ENCODE data around the gene PRTN3.

PRTN3 gene

DNA sequence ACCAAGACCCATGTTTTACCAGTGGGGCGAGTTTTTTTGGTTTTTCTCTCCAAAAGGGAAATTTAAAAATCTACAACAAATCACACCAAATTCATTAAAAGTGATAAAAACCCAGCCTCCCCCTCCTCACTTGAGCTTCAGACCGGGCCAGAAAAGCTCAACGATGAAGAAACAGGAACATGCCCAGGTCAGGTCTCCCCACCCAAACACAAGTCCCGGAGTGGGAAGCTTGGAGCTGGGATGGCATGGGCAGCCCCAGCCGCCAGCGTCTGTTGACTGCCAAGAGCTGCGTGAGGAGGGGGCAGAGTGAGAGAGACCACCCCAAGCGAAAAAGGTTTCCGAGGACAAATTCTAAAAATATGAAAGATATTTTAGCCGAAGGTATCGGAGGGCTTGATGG is 56.2 kb downstream of the PRTN3 start:
- Histone ChIP-seq H3K27me3 (ENCODE audit: insufficient read depth, insufficient read length) (no peaks in the 10 kb centered on the region), H3K9me3 (ENCODE audit: insufficient read depth, low read length) (no peaks in the 10 kb centered on the region), H3K36me3 (ENCODE audit: insufficient read depth, insufficient read length, low read length) (peaks cover 48% of the 10 kb centered on the region), H3K4me3 (ENCODE audit: insufficient read length, low read depth) (no peak overlapping the region), H3K4me1 (ENCODE audit: insufficient read depth, insufficient read length) (peaks cover 17% of the 10 kb centered on the region), H3K9ac (ENCODE audit: insufficient read length, low read depth) (no peak overlapping the region)
- TF ChIP-seq YY1 (IDR thresholded peaks at IDR 0.05; ENCODE audit: insufficient read depth, insufficient read length), result no peak
- no peak for TF ChIP-seq SUZ12 (IDR thresholded peaks at IDR 0.05; ENCODE audit: extremely low read depth, insufficient read depth, insufficient read length)
- TF ChIP-seq ZNF274 (IDR thresholded peaks at IDR 0.05; ENCODE audit: low read depth, low read length), result no peak
- DNase-seq (ENCODE audit: low read depth, low spot score), result no peak

DNA sequence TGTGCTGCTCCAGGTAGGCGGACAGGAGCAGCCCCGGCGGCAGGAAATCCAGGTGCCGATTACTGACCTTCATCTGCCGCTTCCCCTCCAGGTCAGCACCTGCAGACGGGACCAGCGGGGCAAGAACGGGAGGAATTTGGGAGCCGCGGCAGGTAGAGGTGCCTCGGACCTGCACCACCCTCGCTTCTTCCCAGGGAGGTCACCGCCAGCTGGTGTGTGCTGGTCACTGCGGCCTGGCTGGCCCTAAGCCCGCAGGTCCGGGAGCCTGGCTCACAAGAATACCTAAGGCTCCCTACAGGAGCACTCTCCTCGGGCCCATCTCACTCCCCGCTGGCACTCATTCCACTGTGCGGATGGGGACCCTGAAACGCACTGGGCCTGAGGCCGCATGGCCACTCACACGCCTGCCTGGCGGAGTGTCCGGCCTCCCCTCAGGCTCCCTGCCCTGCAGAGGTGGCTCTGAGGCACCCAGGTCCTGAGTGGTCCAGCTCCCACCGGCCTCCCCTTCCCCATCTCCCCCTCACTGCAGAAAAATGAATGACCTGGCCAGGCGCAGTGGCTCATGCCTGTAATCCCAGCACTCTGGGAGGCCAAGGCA is 56.7 kb downstream of the PRTN3 start:
- DNase-seq (ENCODE audit: low read depth, low spot score), result no peak
- peaks cover 51% of the 10 kb centered on the region for H3K36me3 ChIP-seq (ENCODE audit: insufficient read depth, insufficient read length, low read length)
- TF ChIP-seq SUZ12 (IDR thresholded peaks at IDR 0.05; ENCODE audit: extremely low read depth, insufficient read depth, insufficient read length) (no peak), ZNF274 (IDR thresholded peaks at IDR 0.05; ENCODE audit: low read depth, low read length) (no peak), YY1 (IDR thresholded peaks at IDR 0.05; ENCODE audit: insufficient read depth, insufficient read length) (no peak)
- H3K9ac ChIP-seq (ENCODE audit: insufficient read length, low read depth), result no peak overlapping the region
- H3K4me3 ChIP-seq (ENCODE audit: insufficient read length, low read depth), result no peak overlapping the region
- H3K27me3 ChIP-seq (ENCODE audit: insufficient read depth, insufficient read length), result no peaks in the 10 kb centered on the region
- H3K9me3 ChIP-seq (ENCODE audit: insufficient read depth, low read length), result no peaks in the 10 kb centered on the region
- H3K4me1 ChIP-seq (ENCODE audit: insufficient read depth, insufficient read length), result peaks cover 17% of the 10 kb centered on the region
